Eye (tissue), 1 donor: Measurements from ENCODE around the gene ZNF236.

Source experiments
- DNase-seq: peaks from one replicate; pipeline ENCODE4 v3.0.0-alpha.2; 2015

Gene ZNF236

GRCh38 chr18:76866666-76867065 lies 44.3 kb downstream of the ZNF236 start:
- no peak for DNase-seq

- no peak for DNase-seq
Measured at GRCh38 chr18:76873311-76873710, 51.0 kb downstream of the ZNF236 start.

- DNase-seq: no peak
Measured at GRCh38 chr18:76873713-76874112, 51.4 kb downstream of the ZNF236 start.

GRCh38 chr18:76874642-76875389 lies 52.5 kb downstream of the ZNF236 start:
- DNase-seq: no peak

GRCh38 chr18:76875390-76876325 lies 53.3 kb downstream of the ZNF236 start:
- DNase-seq: peak; percentile 72

- DNase-seq: no peak
Measured at GRCh38 chr18:76878426-76878825, 56.1 kb downstream of the ZNF236 start.

- no peak for DNase-seq
Measured at GRCh38 chr18:76880026-76880425, 57.7 kb downstream of the ZNF236 start.

GRCh38 chr18:76881744-76882143 lies 59.4 kb downstream of the ZNF236 start:
- no peak for DNase-seq

- no peak for DNase-seq
Measured at GRCh38 chr18:76882146-76882545, 59.8 kb downstream of the ZNF236 start.

GRCh38 chr18:76885001-76885400 lies 62.6 kb downstream of the ZNF236 start:
- no peak for DNase-seq

GRCh38 chr18:76886112-76886511 lies 63.8 kb downstream of the ZNF236 start:
- no peak for DNase-seq

- no peak for DNase-seq
Measured at GRCh38 chr18:76889091-76889699, 66.8 kb downstream of the ZNF236 start.

- no peak for DNase-seq
Measured at GRCh38 chr18:76892832-76893231, 70.5 kb downstream of the ZNF236 start.

- peak; percentile 33 for DNase-seq
Measured at GRCh38 chr18:76894566-76895346, 72.4 kb downstream of the ZNF236 start.

- no peak for DNase-seq
Measured at GRCh38 chr18:76895498-76895897, 73.1 kb downstream of the ZNF236 start.

GRCh38 chr18:76896677-76897076 lies 74.3 kb downstream of the ZNF236 start:
- no peak for DNase-seq

GRCh38 chr18:76897257-76897656 lies 74.9 kb downstream of the ZNF236 start:
- DNase-seq: no peak

- no peak for DNase-seq
Measured at GRCh38 chr18:76903386-76903785, 81.0 kb downstream of the ZNF236 start.

GRCh38 chr18:76905821-76906220 lies 83.5 kb downstream of the ZNF236 start:
- DNase-seq: no peak

GRCh38 chr18:76908277-76908676 lies 85.9 kb downstream of the ZNF236 start:
- DNase-seq: no peak

- no peak for DNase-seq
Measured at GRCh38 chr18:76909439-76909838, 87.1 kb downstream of the ZNF236 start.

- DNase-seq: no peak
Measured at GRCh38 chr18:76911440-76911839, 89.1 kb downstream of the ZNF236 start.

GRCh38 chr18:76913583-76913982 lies 91.2 kb downstream of the ZNF236 start:
- DNase-seq: no peak
